Glutamatergic neuron (in vitro differentiated cells): ENCODE data around the gene C12orf56. TPM values are rescaled to one million over a fixed set of nuclear protein-coding genes. Genes with fewer than 3 reads are reported as not detected.

Source experiments
- DNase-seq: peaks from one replicate; pipeline ENCODE4 v3.0.0; 2022
- H3K27ac Mint-ChIP-seq: one replicate; pipeline ENCODE4 v1.8.0; 2020; ENCODE audit warnings: mild to moderate bottlenecking, mixed read lengths, inconsistent platforms; ENCODE audit not compliant: unreplicated experiment
- H3K27me3 Mint-ChIP-seq: one replicate; pipeline ENCODE4 v1.8.0; 2020; ENCODE audit warnings: mild to moderate bottlenecking, moderate library complexity, mixed read lengths, inconsistent platforms; ENCODE audit not compliant: unreplicated experiment
- H3K36me3 Mint-ChIP-seq: one replicate; pipeline ENCODE4 v1.8.0; 2020; ENCODE audit warnings: mild to moderate bottlenecking, mixed read lengths, inconsistent platforms; ENCODE audit not compliant: unreplicated experiment
- H3K4me1 Mint-ChIP-seq: one replicate; pipeline ENCODE4 v1.8.0; 2020; ENCODE audit warnings: mild to moderate bottlenecking, low read depth, mixed read lengths, inconsistent platforms; ENCODE audit not compliant: unreplicated experiment
- H3K4me3 Mint-ChIP-seq: one replicate; pipeline ENCODE4 v1.8.0; 2020; ENCODE audit warnings: mild to moderate bottlenecking, mixed read lengths, inconsistent platforms; ENCODE audit not compliant: unreplicated experiment
- H3K9me3 Mint-ChIP-seq: one replicate; pipeline ENCODE4 v1.8.0; 2020; ENCODE audit warnings: mild to moderate bottlenecking, moderate library complexity, mixed read lengths, inconsistent platforms; ENCODE audit not compliant: unreplicated experiment
- total RNA-seq: library from RNA; stranded (reverse); fragmentation: NEBNext Ultra II Directional; extraction: Animal tissue kit (Norgen Biotek cat#: 25700); gene quantifications from one replicate; pipeline ENCODE4 v1.2.1, GENCODE V29; 2021; ENCODE audit not compliant: unreplicated experiment
- TF ChIP-seq, protein P1 (sequence below): fragments of 200-600 bp; sonication (generic); IDR thresholded peaks from one replicate; pipeline ENCODE4 v1.5.0; 2021; ENCODE audit not compliant: partially characterized antibody, unreplicated experiment

Gene C12orf56
- total RNA-seq, 1 donor from 2014 or later, result 1.8 TPM

DNA sequence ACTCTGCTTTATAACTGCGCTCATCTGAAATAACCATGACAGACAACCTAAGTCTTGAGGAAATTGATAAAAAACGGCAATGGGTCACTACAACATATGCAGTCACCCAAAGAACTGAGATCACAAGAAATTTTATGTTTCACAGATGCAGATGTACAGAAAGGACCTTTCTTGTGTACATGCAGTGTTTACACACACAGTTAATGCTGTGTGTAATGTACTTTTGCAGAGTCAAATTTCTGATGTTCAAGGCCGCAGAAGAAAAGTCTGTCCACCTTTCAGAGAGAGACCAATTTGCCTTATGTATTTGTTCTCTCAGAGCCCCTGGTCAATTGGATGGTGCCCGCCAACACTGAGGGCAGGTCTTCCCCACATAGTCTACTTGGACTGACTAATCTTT lies 38.4 kb upstream of the C12orf56 start:
- Mint-ChIP-seq H3K4me3 (no peak overlapping the region), H3K27me3 (no peaks in the 10 kb centered on the region), H3K9me3 (peaks cover 1% of the 10 kb centered on the region), H3K27ac (no peak overlapping the region), H3K36me3 (no peaks in the 10 kb centered on the region), H3K4me1 (no peaks in the 10 kb centered on the region)
- no peak for DNase-seq
- TF ChIP-seq, protein P1, sequence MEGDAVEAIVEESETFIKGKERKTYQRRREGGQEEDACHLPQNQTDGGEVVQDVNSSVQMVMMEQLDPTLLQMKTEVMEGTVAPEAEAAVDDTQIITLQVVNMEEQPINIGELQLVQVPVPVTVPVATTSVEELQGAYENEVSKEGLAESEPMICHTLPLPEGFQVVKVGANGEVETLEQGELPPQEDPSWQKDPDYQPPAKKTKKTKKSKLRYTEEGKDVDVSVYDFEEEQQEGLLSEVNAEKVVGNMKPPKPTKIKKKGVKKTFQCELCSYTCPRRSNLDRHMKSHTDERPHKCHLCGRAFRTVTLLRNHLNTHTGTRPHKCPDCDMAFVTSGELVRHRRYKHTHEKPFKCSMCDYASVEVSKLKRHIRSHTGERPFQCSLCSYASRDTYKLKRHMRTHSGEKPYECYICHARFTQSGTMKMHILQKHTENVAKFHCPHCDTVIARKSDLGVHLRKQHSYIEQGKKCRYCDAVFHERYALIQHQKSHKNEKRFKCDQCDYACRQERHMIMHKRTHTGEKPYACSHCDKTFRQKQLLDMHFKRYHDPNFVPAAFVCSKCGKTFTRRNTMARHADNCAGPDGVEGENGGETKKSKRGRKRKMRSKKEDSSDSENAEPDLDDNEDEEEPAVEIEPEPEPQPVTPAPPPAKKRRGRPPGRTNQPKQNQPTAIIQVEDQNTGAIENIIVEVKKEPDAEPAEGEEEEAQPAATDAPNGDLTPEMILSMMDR, result no peak

DNA sequence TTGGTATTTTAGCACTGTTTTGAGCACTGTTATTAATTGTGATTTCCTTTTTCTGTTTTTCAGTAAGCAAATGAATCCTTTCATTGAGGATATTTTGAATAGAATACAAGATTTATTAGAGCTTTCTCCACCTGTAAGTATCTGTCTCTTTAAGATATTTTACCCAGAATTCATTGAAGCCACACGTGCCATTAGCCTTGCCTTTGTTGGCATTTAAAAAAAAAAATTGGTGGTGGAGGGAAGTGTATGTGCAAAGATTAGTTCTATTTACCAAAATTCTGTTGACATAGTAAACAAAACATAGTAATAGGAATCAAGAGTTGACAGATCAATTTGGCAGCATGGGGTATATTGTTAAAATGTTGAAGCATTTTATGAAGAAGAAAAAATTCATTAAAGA lies 37.4 kb upstream of the C12orf56 start:
- DNase-seq, result no peak
- Mint-ChIP-seq H3K27ac (no peak overlapping the region), H3K27me3 (no peaks in the 10 kb centered on the region), H3K36me3 (no peaks in the 10 kb centered on the region), H3K9me3 (peaks cover 1% of the 10 kb centered on the region), H3K4me3 (no peak overlapping the region), H3K4me1 (no peaks in the 10 kb centered on the region)
- TF ChIP-seq, protein P1, result no peak

DNA sequence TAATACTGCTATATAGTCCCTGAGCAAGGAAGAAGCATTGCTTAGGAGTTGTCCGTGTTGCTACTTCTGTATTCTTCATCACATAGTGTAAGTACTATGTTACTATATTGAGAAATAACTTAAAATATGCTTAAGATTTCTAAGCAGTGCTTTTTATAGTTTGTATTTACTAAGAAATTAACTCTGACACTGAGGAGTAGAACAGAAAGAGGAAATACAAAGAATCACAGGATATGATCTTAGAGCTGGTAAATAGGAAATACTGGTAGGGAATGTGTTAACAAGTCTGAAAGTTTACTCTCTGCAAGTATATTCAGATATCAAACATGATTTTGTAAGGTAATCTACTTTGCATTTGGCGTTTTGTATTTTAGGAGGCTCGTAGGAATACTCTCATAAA lies 29.1 kb upstream of the C12orf56 start:
- Mint-ChIP-seq H3K27ac (no peak overlapping the region), H3K9me3 (no peaks in the 10 kb centered on the region), H3K27me3 (no peaks in the 10 kb centered on the region), H3K4me1 (no peaks in the 10 kb centered on the region), H3K36me3 (peaks cover 4% of the 10 kb centered on the region), H3K4me3 (no peak overlapping the region)
- TF ChIP-seq, protein P1, result no peak
- DNase-seq, result no peak

DNA sequence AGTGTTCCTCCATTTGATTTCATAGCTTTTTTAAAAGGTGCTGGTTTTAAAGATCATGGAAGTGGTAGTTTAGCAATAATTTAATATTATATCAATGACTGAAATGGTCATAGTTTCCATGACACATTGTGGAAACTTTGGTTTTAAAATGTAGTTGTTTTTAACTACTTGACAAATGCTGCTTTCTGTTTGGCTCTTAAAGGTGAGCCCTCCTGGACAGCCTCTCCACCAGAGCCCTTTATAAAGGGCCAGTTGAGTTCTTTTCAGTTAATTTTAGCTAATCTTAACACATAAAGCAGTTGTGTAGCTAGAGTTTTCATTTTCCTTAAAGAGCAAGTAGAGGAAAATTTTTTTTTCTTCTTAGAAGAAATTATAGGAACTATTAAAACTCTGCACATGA lies 27.7 kb upstream of the C12orf56 start:
- Mint-ChIP-seq H3K27me3 (no peaks in the 10 kb centered on the region), H3K4me1 (no peaks in the 10 kb centered on the region), H3K36me3 (peaks cover 4% of the 10 kb centered on the region), H3K9me3 (no peaks in the 10 kb centered on the region), H3K4me3 (no peak overlapping the region), H3K27ac (no peak overlapping the region)
- DNase-seq, result no peak
- TF ChIP-seq, protein P1, result no peak

DNA sequence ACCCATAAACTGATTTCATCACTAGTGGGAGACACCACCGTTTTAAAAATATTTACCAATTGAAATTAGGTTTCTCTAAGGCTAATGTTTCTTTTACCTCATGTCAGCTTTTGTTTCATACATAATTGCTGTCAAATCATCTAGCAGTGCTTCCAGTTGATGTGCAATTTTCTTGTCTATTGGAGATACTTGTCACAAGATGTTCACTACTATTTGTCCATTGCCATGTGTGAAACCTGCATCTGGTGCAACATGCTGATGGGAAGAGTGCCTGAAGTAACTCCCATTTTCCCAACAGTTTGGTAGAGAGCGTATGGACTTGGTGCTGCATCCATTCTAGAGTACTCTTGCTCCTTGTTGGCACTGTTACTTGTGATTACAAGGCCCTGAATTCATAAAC lies 23.3 kb upstream of the C12orf56 start:
- no peak overlapping the region for H3K4me3 Mint-ChIP-seq
- DNase-seq, result no peak
- H3K4me1 Mint-ChIP-seq, result no peaks in the 10 kb centered on the region
- peaks cover 8% of the 10 kb centered on the region for H3K36me3 Mint-ChIP-seq
- no peaks in the 10 kb centered on the region for H3K27me3 Mint-ChIP-seq
- H3K27ac Mint-ChIP-seq, result no peak overlapping the region
- TF ChIP-seq, protein P1, result no peak
- H3K9me3 Mint-ChIP-seq, result no peaks in the 10 kb centered on the region
